ENCODE measurements around the gene GREB1L.

The GREB1L gene

DNA sequence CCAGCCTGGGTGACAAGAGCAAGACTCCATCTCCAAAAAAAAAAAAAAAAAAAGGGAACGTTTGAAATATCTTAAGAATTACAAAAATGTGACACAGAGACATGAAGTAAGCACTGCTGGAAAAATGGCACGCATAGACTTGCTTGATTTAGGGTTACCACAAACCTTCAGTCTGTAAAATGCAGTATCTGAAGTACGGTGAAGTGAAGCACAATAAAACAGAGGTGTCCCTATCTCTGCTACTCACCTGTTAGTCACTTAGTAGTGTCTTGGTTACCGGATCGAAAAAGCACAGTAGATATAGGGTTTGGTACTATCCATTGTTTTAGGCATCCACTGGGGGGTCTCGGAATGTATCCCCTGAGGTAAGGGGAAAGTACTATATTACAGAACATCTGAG is 11.6 kb upstream of the GREB1L start:
- H4K8ac ChIP-seq (ENCODE audit: low read depth, low read length): no peak overlapping the region
- H4K12ac ChIP-seq (ENCODE audit: low read depth, low read length): no peak overlapping the region
- H3K4me3 ChIP-seq (ENCODE audit: low read depth, low read length): no peak overlapping the region
- peak overlapping the region; percentile 17 for H2BK120ac ChIP-seq (ENCODE audit: insufficient read depth, low read length, poor library complexity)
- H3K9me3 ChIP-seq (ENCODE audit: insufficient read depth, low read depth, low read length): no peaks in the 10 kb centered on the region
- H3K14ac ChIP-seq (ENCODE audit: low read length): no peak overlapping the region
- no peaks in the 10 kb centered on the region for H3K79me1 ChIP-seq (ENCODE audit: low read length)
- no peaks in the 10 kb centered on the region for H3K79me2 ChIP-seq (ENCODE audit: control insufficient read depth, insufficient read depth, low read length, poor library complexity)
- no CpG with 5 or more reads among the region's 6 CpGs for WGBS (ENCODE audit: extremely low coverage, insufficient coverage, insufficient read length)
- no peaks in the 10 kb centered on the region for H3K4me1 ChIP-seq (ENCODE audit: control insufficient read depth in 1 of 2, insufficient read depth in 2 of 2, low read length in 2 of 2)
- no peaks in the 10 kb centered on the region for H3K27me3 ChIP-seq (ENCODE audit: insufficient read depth, low read length)
- H2AFZ ChIP-seq (ENCODE audit: insufficient read depth, low read length, poor library complexity): no peak overlapping the region
- no peak overlapping the region for H3K4me2 ChIP-seq (ENCODE audit: low read length)
- H3K36me3 ChIP-seq (ENCODE audit: control insufficient read depth in 1 of 2, insufficient read depth in 2 of 2, low read length in 2 of 2): no peaks in the 10 kb centered on the region
- H2AK5ac ChIP-seq (ENCODE audit: low read length): no peak overlapping the region
- peak in 1 of 2 donors; percentile 27 for DNase-seq
- no peak overlapping the region for H3K9ac ChIP-seq (ENCODE audit: low read length)
- H4K91ac ChIP-seq (ENCODE audit: low read depth, low read length): no peak overlapping the region
- H2BK12ac ChIP-seq (ENCODE audit: low read length): no peak overlapping the region
- no peak overlapping the region for H3K18ac ChIP-seq (ENCODE audit: low read length)
- H3K23ac ChIP-seq (ENCODE audit: low read length): no peak overlapping the region
- H2BK5ac ChIP-seq (ENCODE audit: low read depth, low read length, poor library complexity): no peak overlapping the region
- no peak overlapping the region for H3K4ac ChIP-seq (ENCODE audit: low read depth, low read length)
- no peak overlapping the region for H3K27ac ChIP-seq (ENCODE audit: low read depth, low read length)

DNA sequence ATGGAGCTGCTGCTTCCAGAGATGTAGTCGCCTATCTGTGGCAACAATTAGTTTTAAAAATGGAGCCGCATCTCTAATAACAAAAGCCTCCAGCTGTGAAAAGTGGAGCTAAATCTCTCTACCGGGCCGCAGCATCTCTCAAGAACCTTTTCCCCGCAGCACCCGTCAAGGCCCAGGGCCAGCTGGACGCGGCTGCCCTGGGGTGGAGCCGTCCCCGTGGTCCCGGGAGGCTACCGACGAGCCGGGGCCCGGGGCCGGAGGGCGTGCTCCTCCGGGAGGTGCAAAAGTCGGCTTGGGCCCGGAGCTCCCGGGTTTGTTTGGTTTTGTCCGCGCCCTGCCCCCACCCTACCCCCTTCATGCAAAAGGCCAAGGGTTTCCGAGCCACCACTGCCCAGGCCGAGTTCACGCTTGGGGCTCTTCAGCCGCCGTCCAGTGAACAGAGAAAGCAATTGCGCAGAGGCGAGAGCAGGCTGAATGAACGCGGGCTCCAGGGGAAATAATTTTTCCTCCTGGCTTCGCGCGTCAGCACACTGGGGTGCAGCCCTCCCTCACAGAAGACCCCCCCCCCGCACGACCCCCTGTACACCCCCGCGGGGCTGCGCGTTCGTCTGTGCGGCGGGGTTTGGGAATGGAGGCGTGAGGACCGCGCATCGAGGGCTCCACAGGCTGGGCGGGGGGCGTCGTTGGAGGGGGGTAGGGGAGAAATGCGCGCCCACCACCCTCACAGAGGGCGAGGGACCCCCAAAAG is 557 bp upstream of the GREB1L start:
- Histone ChIP-seq H2BK12ac (ENCODE audit: low read length) (peak overlapping the region; percentile 95), H4K12ac (ENCODE audit: low read depth, low read length) (peak overlapping the region; percentile 89), H4K91ac (ENCODE audit: low read depth, low read length) (peak overlapping the region; percentile 97), H3K14ac (ENCODE audit: low read length) (peak overlapping the region; percentile 77), H2BK5ac (ENCODE audit: low read depth, low read length, poor library complexity) (peak overlapping the region; percentile 83), H3K4me3 (ENCODE audit: low read depth, low read length) (peak overlapping the region; percentile 88), H3K23ac (ENCODE audit: low read length) (no peak overlapping the region), H3K79me2 (ENCODE audit: control insufficient read depth, insufficient read depth, low read length, poor library complexity) (peaks cover 19% of the 10 kb centered on the region), H3K9ac (ENCODE audit: low read length) (peak overlapping the region; percentile 76), H3K9me3 (ENCODE audit: insufficient read depth, low read depth, low read length) (no peaks in the 10 kb centered on the region), H2AFZ (ENCODE audit: insufficient read depth, low read length, poor library complexity) (peak overlapping the region; percentile 74), H2AK5ac (ENCODE audit: low read length) (peak overlapping the region; percentile 41), H3K27ac (ENCODE audit: low read depth, low read length) (peak overlapping the region; percentile 39), H3K27me3 (ENCODE audit: insufficient read depth, low read length) (no peaks in the 10 kb centered on the region), H3K4ac (ENCODE audit: low read depth, low read length) (peak overlapping the region; percentile 67), H3K18ac (ENCODE audit: low read length) (peak overlapping the region; percentile 77), H3K79me1 (ENCODE audit: low read length) (peaks cover 23% of the 10 kb centered on the region), H4K8ac (ENCODE audit: low read depth, low read length) (peak overlapping the region; percentile 64), H3K4me1 (ENCODE audit: control insufficient read depth in 1 of 2, insufficient read depth in 2 of 2, low read length in 2 of 2) (peaks cover 4 to 5% of the 10 kb centered on the region in 2 experiments), H2BK120ac (ENCODE audit: insufficient read depth, low read length, poor library complexity) (peak overlapping the region; percentile 8), H3K4me2 (ENCODE audit: low read length) (peak overlapping the region; percentile 83), H3K36me3 (ENCODE audit: control insufficient read depth in 1 of 2, insufficient read depth in 2 of 2, low read length in 2 of 2) (no peaks in the 10 kb centered on the region)
- no CpG with 5 or more reads among the region's 54 CpGs for WGBS (ENCODE audit: extremely low coverage, insufficient coverage, insufficient read length)
- peak; percentile 21 to 48 for DNase-seq

DNA sequence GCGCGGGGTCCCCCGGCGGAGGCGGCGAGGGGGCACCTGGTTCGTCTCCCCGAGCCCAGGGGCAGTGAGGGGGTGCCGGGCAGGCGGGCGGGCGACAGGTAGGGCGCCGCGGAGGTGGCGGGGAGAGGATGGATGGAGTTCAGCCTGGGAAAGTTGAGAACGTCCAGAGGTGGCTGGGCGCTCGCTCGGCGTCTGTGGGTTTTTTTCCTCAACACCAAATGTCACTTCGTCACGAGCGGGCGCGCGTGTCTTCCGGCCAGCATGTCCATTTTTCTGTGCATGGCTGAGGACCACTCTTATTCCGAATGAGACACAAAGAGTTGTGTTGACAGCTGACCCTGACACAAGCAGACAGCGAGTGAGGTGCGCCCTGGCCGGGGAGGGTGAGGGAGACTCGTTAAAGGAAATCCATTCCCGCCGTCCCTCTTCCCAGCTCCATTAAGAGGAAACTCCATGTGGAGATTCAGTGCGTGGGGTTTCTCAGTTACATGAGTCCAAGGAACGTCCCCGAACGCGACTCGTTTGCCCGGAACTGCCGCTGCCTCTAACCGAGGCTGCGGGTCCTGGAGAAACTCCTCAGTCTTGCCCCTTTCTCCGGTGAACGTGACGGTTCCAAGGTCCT is 859 bp downstream of the GREB1L start:
- Histone ChIP-seq H3K9ac (ENCODE audit: low read length) (peak overlapping the region; percentile 89), H2BK5ac (ENCODE audit: low read depth, low read length, poor library complexity) (peak overlapping the region; percentile 97), H4K8ac (ENCODE audit: low read depth, low read length) (peak overlapping the region; percentile 94), H3K4ac (ENCODE audit: low read depth, low read length) (peak overlapping the region; percentile 97), H3K36me3 (ENCODE audit: control insufficient read depth in 1 of 2, insufficient read depth in 2 of 2, low read length in 2 of 2) (no peaks in the 10 kb centered on the region), H3K4me3 (ENCODE audit: low read depth, low read length) (peak overlapping the region; percentile 99), H3K23ac (ENCODE audit: low read length) (no peak overlapping the region), H2BK120ac (ENCODE audit: insufficient read depth, low read length, poor library complexity) (peak overlapping the region; percentile 91), H3K79me1 (ENCODE audit: low read length) (peaks cover 23% of the 10 kb centered on the region), H3K4me1 (ENCODE audit: control insufficient read depth in 1 of 2, insufficient read depth in 2 of 2, low read length in 2 of 2) (peaks cover 4 to 5% of the 10 kb centered on the region in 2 experiments), H3K27ac (ENCODE audit: low read depth, low read length) (peak overlapping the region; percentile 87), H3K4me2 (ENCODE audit: low read length) (peak overlapping the region; percentile 78), H3K79me2 (ENCODE audit: control insufficient read depth, insufficient read depth, low read length, poor library complexity) (peaks cover 19% of the 10 kb centered on the region), H2AK5ac (ENCODE audit: low read length) (peak overlapping the region; percentile 85), H2AFZ (ENCODE audit: insufficient read depth, low read length, poor library complexity) (peak overlapping the region; percentile 88), H4K12ac (ENCODE audit: low read depth, low read length) (peak overlapping the region; percentile 65), H2BK12ac (ENCODE audit: low read length) (peak overlapping the region; percentile 94), H3K27me3 (ENCODE audit: insufficient read depth, low read length) (no peaks in the 10 kb centered on the region), H3K9me3 (ENCODE audit: insufficient read depth, low read depth, low read length) (no peaks in the 10 kb centered on the region), H4K91ac (ENCODE audit: low read depth, low read length) (peak overlapping the region; percentile 92), H3K18ac (ENCODE audit: low read length) (peak overlapping the region; percentile 98), H3K14ac (ENCODE audit: low read length) (peak overlapping the region; percentile 99)
- no CpG with 5 or more reads among the region's 48 CpGs for whole genome bisulfite sequencing (ENCODE audit: extremely low coverage, insufficient coverage, insufficient read length)
- DNase-seq: peak in 1 of 2 donors; percentile 42

DNA sequence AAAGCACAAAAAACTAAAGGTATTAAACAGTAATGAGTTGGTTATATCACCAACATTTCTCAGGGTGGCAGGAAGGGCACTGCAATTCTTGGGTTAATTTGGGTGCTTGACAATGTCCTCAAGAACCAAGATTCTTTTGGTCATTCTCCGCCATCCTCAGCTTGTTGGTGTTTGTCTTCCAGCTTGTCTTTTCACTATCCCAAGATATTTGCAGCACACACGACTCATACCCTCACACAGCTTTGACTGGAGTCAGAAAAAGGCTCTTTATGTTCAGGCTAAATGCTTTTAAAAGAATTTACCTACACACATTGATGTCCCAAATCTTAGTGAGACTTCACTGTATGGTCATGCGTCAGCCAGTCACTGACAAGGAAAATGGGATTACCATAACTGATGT is 12.5 kb downstream of the GREB1L start:
- H3K9ac ChIP-seq (ENCODE audit: low read length): no peak overlapping the region
- peaks cover 2 to 7% of the 10 kb centered on the region in 2 experiments for H3K4me1 ChIP-seq (ENCODE audit: control insufficient read depth in 1 of 2, insufficient read depth in 2 of 2, low read length in 2 of 2)
- no peak overlapping the region for H3K4me2 ChIP-seq (ENCODE audit: low read length)
- H3K27me3 ChIP-seq (ENCODE audit: insufficient read depth, low read length): no peaks in the 10 kb centered on the region
- peaks cover 6% of the 10 kb centered on the region for H3K79me1 ChIP-seq (ENCODE audit: low read length)
- H3K4me3 ChIP-seq (ENCODE audit: low read depth, low read length): no peak overlapping the region
- no peak overlapping the region for H4K8ac ChIP-seq (ENCODE audit: low read depth, low read length)
- H2AFZ ChIP-seq (ENCODE audit: insufficient read depth, low read length, poor library complexity): no peak overlapping the region
- peaks cover 1 to 3% of the 10 kb centered on the region in 2 experiments for H3K36me3 ChIP-seq (ENCODE audit: control insufficient read depth in 1 of 2, insufficient read depth in 2 of 2, low read length in 2 of 2)
- DNase-seq: no peak
- no peak overlapping the region for H2BK5ac ChIP-seq (ENCODE audit: low read depth, low read length, poor library complexity)
- H3K27ac ChIP-seq (ENCODE audit: low read depth, low read length): peak overlapping the region; percentile 12
- no CpG with 5 or more reads among the region's 3 CpGs for WGBS (ENCODE audit: extremely low coverage, insufficient coverage, insufficient read length)
- H4K12ac ChIP-seq (ENCODE audit: low read depth, low read length): no peak overlapping the region
- H3K4ac ChIP-seq (ENCODE audit: low read depth, low read length): no peak overlapping the region
- no peak overlapping the region for H3K23ac ChIP-seq (ENCODE audit: low read length)
- no peak overlapping the region for H2BK120ac ChIP-seq (ENCODE audit: insufficient read depth, low read length, poor library complexity)
- H4K91ac ChIP-seq (ENCODE audit: low read depth, low read length): no peak overlapping the region
- H3K14ac ChIP-seq (ENCODE audit: low read length): no peak overlapping the region
- H2BK12ac ChIP-seq (ENCODE audit: low read length): no peak overlapping the region
- no peak overlapping the region for H3K18ac ChIP-seq (ENCODE audit: low read length)
- H3K9me3 ChIP-seq (ENCODE audit: insufficient read depth, low read depth, low read length): no peaks in the 10 kb centered on the region
- H3K79me2 ChIP-seq (ENCODE audit: control insufficient read depth, insufficient read depth, low read length, poor library complexity): no peaks in the 10 kb centered on the region
- H2AK5ac ChIP-seq (ENCODE audit: low read length): no peak overlapping the region

Data from trophoblast cell (in vitro differentiated cells and primary cell).